Measurements from ENCODE around the gene TSPAN5. TPM values are rescaled to one million over a fixed set of nuclear protein-coding genes. Genes with fewer than 3 reads are reported as not detected.

The TSPAN5 gene
- 41.8 and 50.3 TPM in 2 replicates for total RNA-seq (2014; rRNA removed)
- percentile 93 among the genes with signal in this experiment for Bru-seq, nascent RNA
- BruChase-seq, experiment 1, labeled RNA remaining after a 6-hour chase = percentile 84 among the genes with signal in this experiment
- BruChase-seq, experiment 2, labeled RNA remaining after a 2-hour chase = percentile 89 among the genes with signal in this experiment
- long read RNA-seq, full-length matches to known transcripts = 233 of 367 reads
- long read RNA-seq, partial matches to known transcripts = 7 of 367 reads
- long read RNA-seq, other reads (novel, unspliced or antisense) = 127 of 367 reads

GRCh38 chr4:98658287-98659105 is at the start of gene TSPAN5:
Gene TSPAN5, minus strand, starts transcription at chr4:98658611.
- Histone ChIP-seq H3K4me2 (ENCODE audit: low read length) (peak within 1 kb of the TSS; percentile 97), H3K9me3 (ENCODE audit: low read length) (no peaks in the 10 kb centered on the region), H3K9ac (ENCODE audit: low read length) (peak within 1 kb of the TSS; percentile 91), H3K27me3 (ENCODE audit: low read length) (no peaks in the 10 kb centered on the region), H2AFZ (ENCODE audit: low read length) (peak within 1 kb of the TSS; percentile 24), H3K4me1 (ENCODE audit: insufficient read depth, low read length) (peaks cover 61% of the 10 kb centered on the region), H3K4me3 (ENCODE audit: low read length) (peak within 1 kb of the TSS; percentile 86), H3K27ac (ENCODE audit: low read length) (peak within 1 kb of the TSS; percentile 99), H3K9me2 (replicated peaks; ENCODE audit: low read length) (no peaks in the 10 kb centered on the region), H4K20me1 (ENCODE audit: low read length) (no peaks in the 10 kb centered on the region), H3F3A (ENCODE audit: low read length, unreplicated experiment) (peaks cover 9% of the 10 kb centered on the region), H3K79me2 (ENCODE audit: low read length) (peaks cover 51% of the 10 kb centered on the region), H3K36me3 (ENCODE audit: low read depth, low read length) (no peaks in the 10 kb centered on the region)
- ATAC-seq = peak; percentile 54
- no peak for TF ChIP-seq CTCF (conservative IDR thresholded peaks at IDR 0.05; ENCODE audit: low read depth, low read length)
- no peak for TF ChIP-seq EZH2phosphoT487 (IDR thresholded peaks at IDR 0.05; ENCODE audit: borderline replicate concordance, low read length)
- TF ChIP-seq EZH2 (IDR thresholded peaks at IDR 0.05; ENCODE audit: low read length, unreplicated experiment) = no peak
- intact Hi-C loops (cut with micrococcal nuclease) = loop anchor here (5.0 to 10.0 kb wide), 5 partner anchors 86 to 514 kb away; partner anchors contain the start of genes EIF4E and STPG2
- ChIA-PET POLR2A (ENCODE audit: unreplicated experiment) (interaction anchor here (0.5 to 0.7 kb wide), 2 partner anchors 62 to 189 kb away, joined by 3 to 8 read pairs; no protein-coding TSS in a partner anchor), CTCF (interaction anchor here (0.7 to 1.8 kb wide), 2 partner anchors 191 to 196 kb away, joined by 3 to 6 read pairs; no protein-coding TSS in a partner anchor)
- DNase-seq = peak; percentile 79
- BruUV-seq (replicated peaks) = no TSS peak

- Histone ChIP-seq H3K36me3 (ENCODE audit: low read depth, low read length) (no peaks in the 10 kb centered on the region), H3K4me2 (ENCODE audit: low read length) (no peak overlapping the region), H3K9me3 (ENCODE audit: low read length) (no peaks in the 10 kb centered on the region), H3K9me2 (replicated peaks; ENCODE audit: low read length) (no peaks in the 10 kb centered on the region), H3K27me3 (ENCODE audit: low read length) (no peaks in the 10 kb centered on the region), H3K27ac (ENCODE audit: low read length) (no peak overlapping the region), H3K79me2 (ENCODE audit: low read length) (no peaks in the 10 kb centered on the region), H2AFZ (ENCODE audit: low read length) (no peak overlapping the region), H3K4me3 (ENCODE audit: low read length) (no peak overlapping the region), H4K20me1 (ENCODE audit: low read length) (no peaks in the 10 kb centered on the region), H3K9ac (ENCODE audit: low read length) (no peak overlapping the region), H3F3A (ENCODE audit: low read length, unreplicated experiment) (no peaks in the 10 kb centered on the region), H3K4me1 (ENCODE audit: insufficient read depth, low read length) (no peaks in the 10 kb centered on the region)
- ChIA-PET CTCF (no interaction called here), POLR2A (ENCODE audit: unreplicated experiment) (no interaction called here)
- no TSS peak for BruUV-seq (replicated peaks)
- ATAC-seq = no peak
- intact Hi-C loops (cut with micrococcal nuclease) = no loop called here
- TF ChIP-seq EZH2phosphoT487 (IDR thresholded peaks at IDR 0.05; ENCODE audit: borderline replicate concordance, low read length) (no peak), EZH2 (IDR thresholded peaks at IDR 0.05; ENCODE audit: low read length, unreplicated experiment) (no peak), CTCF (conservative IDR thresholded peaks at IDR 0.05; ENCODE audit: low read depth, low read length) (no peak)
- DNase-seq = no peak
Observed at GRCh38 chr4:98706935-98707334, 48.5 kb upstream of the TSPAN5 start.
